Measurements from ENCODE around the gene GPR68. TPM values are rescaled to one million over a fixed set of nuclear protein-coding genes. Genes with fewer than 3 reads are reported as not detected.

The GPR68 gene
- total RNA-seq, 2 experiments from 2014 or later = 0.13 to 0.84 TPM

DNA sequence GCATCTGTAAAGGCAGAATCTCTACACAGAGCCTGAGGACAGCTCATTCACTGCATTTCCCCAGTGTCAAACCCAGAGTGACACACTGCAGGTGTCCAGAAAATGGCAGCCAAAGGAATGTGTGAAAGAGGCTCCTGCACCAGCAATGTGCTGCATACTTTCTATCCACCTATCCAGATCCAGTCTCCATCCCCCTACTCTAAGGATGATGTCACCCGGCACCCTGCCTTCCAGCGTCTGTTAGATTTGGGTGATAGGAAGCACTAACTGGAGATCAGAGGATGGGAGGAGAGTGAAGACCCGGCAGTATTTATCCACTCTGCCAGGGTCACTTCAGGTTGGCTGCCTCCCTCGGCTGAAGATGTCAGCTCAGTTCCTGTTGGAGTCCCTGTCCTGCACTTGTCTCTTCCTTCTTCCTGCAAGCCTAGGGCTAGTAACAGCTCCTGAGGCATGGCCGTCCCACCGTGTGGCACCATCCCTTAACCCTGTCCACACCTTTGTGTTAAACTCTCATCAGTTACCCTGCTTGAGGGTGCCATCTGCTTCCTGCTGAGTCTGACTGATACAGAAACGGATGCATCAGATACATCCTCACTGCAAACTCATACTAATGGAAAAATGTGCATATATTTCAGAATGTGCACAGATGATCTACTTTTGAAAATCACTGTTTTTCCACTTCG is 13.0 kb upstream of the GPR68 start:
- no peak for TF ChIP-seq EZH2phosphoT487 (IDR thresholded peaks at IDR 0.05; ENCODE audit: borderline replicate concordance, low read depth, low read length)
- TF ChIP-seq, protein P1, sequence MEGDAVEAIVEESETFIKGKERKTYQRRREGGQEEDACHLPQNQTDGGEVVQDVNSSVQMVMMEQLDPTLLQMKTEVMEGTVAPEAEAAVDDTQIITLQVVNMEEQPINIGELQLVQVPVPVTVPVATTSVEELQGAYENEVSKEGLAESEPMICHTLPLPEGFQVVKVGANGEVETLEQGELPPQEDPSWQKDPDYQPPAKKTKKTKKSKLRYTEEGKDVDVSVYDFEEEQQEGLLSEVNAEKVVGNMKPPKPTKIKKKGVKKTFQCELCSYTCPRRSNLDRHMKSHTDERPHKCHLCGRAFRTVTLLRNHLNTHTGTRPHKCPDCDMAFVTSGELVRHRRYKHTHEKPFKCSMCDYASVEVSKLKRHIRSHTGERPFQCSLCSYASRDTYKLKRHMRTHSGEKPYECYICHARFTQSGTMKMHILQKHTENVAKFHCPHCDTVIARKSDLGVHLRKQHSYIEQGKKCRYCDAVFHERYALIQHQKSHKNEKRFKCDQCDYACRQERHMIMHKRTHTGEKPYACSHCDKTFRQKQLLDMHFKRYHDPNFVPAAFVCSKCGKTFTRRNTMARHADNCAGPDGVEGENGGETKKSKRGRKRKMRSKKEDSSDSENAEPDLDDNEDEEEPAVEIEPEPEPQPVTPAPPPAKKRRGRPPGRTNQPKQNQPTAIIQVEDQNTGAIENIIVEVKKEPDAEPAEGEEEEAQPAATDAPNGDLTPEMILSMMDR (conservative IDR thresholded peaks at IDR 0.05; ENCODE audit: low read length) = no peak
- H3K4me1 ChIP-seq (ENCODE audit: insufficient read depth, low read length, poor library complexity, severe bottlenecking) = peaks cover 48% of the 10 kb centered on the region
- no peak overlapping the region for H3K27ac ChIP-seq (ENCODE audit: low read depth, low read length, poor library complexity, severe bottlenecking)
- no peaks in the 10 kb centered on the region for H3K9me2 ChIP-seq (ENCODE audit: insufficient read depth, low read length)
- no peak overlapping the region for H3K4me3 ChIP-seq (ENCODE audit: low read depth, low read length, poor library complexity, severe bottlenecking)
- no peaks in the 10 kb centered on the region for H3K79me2 ChIP-seq (ENCODE audit: insufficient read depth, low read depth, low read length)
- intact Hi-C loops (cut with micrococcal nuclease; ENCODE audit: unreplicated experiment) = no loop called here
- no TSS peak for BruUV-seq (replicated peaks)
- H3K4me2 ChIP-seq (ENCODE audit: low read length) = no peak overlapping the region
- H3K9me3 ChIP-seq (ENCODE audit: low read length) = no peaks in the 10 kb centered on the region
- ChIA-PET POLR2A (interaction anchor here (0.9 to 1.7 kb wide), 3 partner anchors 9 to 13 kb away, joined by 3 to 5 read pairs (median 4); partner anchors contain the start of gene GPR68), CTCF (ENCODE audit: unreplicated experiment) (no interaction called here)
- no peak for DNase-seq (ENCODE audit: low spot score)
- no peaks in the 10 kb centered on the region for H3K36me3 ChIP-seq (ENCODE audit: insufficient read depth, low read length)
- no peaks in the 10 kb centered on the region for H4K20me1 ChIP-seq (ENCODE audit: insufficient read depth, low read length)
- peak overlapping the region; percentile 50; the same call in 1 of the 2 replicates for H2AFZ ChIP-seq (ENCODE audit: low read length)

DNA sequence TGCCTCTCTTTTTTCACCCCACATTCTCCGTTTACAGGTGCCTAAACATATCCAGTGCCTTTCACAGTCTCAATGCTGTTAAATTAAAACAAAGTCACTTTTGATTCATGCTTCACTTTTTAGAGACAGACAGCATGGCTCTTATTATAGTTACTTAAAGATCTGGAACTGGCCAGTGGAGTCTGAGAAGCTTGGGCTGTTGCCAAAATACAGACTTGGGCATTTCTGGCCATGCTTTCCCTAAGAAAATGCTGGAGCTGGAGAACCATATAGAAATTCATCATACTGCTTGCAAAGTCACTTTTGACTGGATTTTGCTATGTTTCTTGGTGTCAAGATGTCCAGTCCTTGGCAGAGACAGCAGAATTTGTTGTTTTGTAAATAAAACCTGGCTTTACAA is 12.2 kb upstream of the GPR68 start:
- POLR2A ChIA-PET = interaction anchor here (1.7 kb wide), 1 partner anchor 12 kb away, joined by 3 read pairs; no protein-coding TSS in a partner anchor
- no TSS peak for BruUV-seq (replicated peaks)

More for the DNA sequence above, 12.2 kb upstream of the GPR68 start:
- no peak overlapping the region for H3K27ac ChIP-seq (ENCODE audit: low read depth, low read length, poor library complexity, severe bottlenecking)
- peaks cover 55% of the 10 kb centered on the region for H3K4me1 ChIP-seq (ENCODE audit: insufficient read depth, low read length, poor library complexity, severe bottlenecking)
- H2AFZ ChIP-seq (ENCODE audit: low read length) = no peak overlapping the region
- H3K36me3 ChIP-seq (ENCODE audit: insufficient read depth, low read length) = no peaks in the 10 kb centered on the region
- H3K79me2 ChIP-seq (ENCODE audit: insufficient read depth, low read depth, low read length) = no peaks in the 10 kb centered on the region
- TF ChIP-seq, protein P1 (conservative IDR thresholded peaks at IDR 0.05; ENCODE audit: low read length) = no peak
- TF ChIP-seq EZH2phosphoT487 (IDR thresholded peaks at IDR 0.05; ENCODE audit: borderline replicate concordance, low read depth, low read length) = no peak
- CTCF ChIA-PET (ENCODE audit: unreplicated experiment) = interaction anchor here (1.0 kb wide), 1 partner anchor 23 kb away, joined by 3 read pairs; no protein-coding TSS in a partner anchor
- DNase-seq (ENCODE audit: low spot score) = no peak
- intact Hi-C loops (cut with micrococcal nuclease; ENCODE audit: unreplicated experiment) = no loop called here
- H3K4me2 ChIP-seq (ENCODE audit: low read length) = no peak overlapping the region
- H3K9me3 ChIP-seq (ENCODE audit: low read length) = no peaks in the 10 kb centered on the region
- no peaks in the 10 kb centered on the region for H3K9me2 ChIP-seq (ENCODE audit: insufficient read depth, low read length)
- H3K4me3 ChIP-seq (ENCODE audit: low read depth, low read length, poor library complexity, severe bottlenecking) = no peak overlapping the region
- no peaks in the 10 kb centered on the region for H4K20me1 ChIP-seq (ENCODE audit: insufficient read depth, low read length)

All from OCI-LY7 (cell line).